ENCODE measurements around the gene TMEM178B. TPM values are rescaled to one million over a fixed set of nuclear protein-coding genes. Genes with fewer than 3 reads are reported as not detected.
"Not testable (repeated sequence)": the region's sequence is repeated elsewhere in the genome, so short reads cannot be mapped to it uniquely, and the experiment has no call there.

TMEM178B gene
- total RNA-seq, 3 donors from 2014 or later: 0.23 to 0.90 (median 0.37) TPM

DNA sequence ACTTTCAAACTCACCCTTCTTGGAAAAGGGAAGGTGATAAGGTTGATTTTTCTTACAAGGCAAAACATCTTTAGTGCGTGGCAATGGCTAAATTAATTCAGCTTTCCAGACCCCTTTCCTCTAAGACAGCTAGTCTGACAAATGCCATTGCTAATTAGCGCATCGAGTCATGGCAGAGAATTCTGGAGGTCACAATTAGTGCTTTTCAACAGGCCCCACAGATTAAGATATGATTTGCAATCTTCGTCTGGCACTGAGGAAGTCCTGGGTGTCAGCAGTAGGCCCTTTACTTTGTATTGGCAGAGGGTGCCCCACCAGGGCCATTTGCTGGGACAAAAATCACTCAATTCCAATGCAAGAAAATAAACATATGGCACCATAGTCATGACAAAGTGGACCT, 288.1 kb downstream of the TMEM178B start:
- Mint-ChIP-seq H3K9me3 (no peaks in the 10 kb centered on the region), H3K4me3 (no peak overlapping the region), H3K36me3 (ENCODE audit: insufficient read depth) (no peaks in the 10 kb centered on the region), H3K4me1 (ENCODE audit: low read depth) (no peaks in the 10 kb centered on the region), H3K27me3 (ENCODE audit: low read depth) (peaks cover 3% of the 10 kb centered on the region)
- ATAC-seq (no peak), DNase-seq (no peak)

DNA sequence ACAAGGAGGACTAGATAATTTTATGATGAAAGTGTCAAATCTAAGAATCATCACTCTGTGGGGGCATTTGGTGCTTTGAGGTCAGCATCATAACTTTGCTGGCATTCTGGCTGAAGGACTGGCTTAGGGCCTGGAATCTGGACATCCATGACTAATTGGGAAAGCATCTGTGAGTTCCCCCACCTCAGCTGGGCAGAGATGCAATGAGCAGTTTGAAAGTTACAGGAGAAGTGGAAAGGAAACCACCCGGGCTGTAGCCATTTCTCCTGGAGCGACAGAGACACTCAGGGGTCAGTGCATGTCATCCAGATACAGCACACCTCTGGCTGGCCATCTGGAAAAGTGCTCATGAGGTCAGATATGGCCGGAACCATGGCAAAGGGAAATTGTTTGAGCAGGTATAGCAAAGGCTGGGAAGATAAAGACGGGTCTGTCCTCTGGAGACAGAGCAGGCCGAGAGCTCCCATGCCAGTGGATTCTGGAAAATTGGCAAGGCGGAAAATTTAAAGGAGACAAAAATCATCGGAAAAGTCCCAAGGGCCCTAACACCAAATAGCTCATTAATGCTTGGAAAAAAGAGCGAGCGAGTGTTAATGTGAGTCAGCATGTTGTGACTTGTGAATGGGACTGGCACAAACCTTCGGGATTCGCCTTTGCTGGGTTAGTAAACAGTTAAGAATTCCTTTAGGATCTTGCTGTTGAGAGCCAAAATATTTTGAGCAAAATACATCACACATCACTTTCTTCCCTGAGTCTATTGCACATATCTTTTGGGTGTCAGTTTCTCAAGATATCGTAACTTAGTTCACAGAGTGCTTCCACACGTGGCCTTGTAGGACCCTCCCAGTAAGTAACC, 288.9 kb downstream of the TMEM178B start:
- Mint-ChIP-seq H3K36me3 (ENCODE audit: insufficient read depth) (no peaks in the 10 kb centered on the region), H3K9me3 (no peaks in the 10 kb centered on the region), H3K27me3 (ENCODE audit: low read depth) (no peaks in the 10 kb centered on the region), H3K4me1 (ENCODE audit: low read depth) (no peaks in the 10 kb centered on the region), H3K4me3 (no peak overlapping the region)
- DNase-seq (no peak), ATAC-seq (no peak)

DNA sequence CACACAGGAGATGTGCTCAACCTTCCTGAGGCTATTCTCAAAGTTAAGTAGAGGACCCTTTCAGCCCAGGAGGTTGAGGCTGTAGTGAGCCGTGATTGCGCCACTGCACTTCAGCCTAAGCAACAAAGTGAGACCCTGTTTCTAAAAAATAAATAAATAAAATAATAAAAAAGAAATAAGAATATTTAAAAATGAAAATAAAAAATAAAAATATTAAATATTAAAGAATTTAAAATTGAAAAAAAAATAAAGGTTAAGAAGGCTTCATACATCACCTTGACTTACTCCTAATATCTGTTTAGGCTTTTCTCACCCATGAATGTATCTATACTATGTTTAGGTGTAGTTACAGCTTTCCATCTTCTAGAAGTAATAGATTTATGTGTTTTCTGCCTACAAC, 289.9 kb downstream of the TMEM178B start:
- Mint-ChIP-seq H3K4me1 (ENCODE audit: low read depth) (no peaks in the 10 kb centered on the region), H3K4me3 (no peak overlapping the region), H3K9me3 (no peaks in the 10 kb centered on the region), H3K27me3 (ENCODE audit: low read depth) (no peaks in the 10 kb centered on the region), H3K36me3 (ENCODE audit: insufficient read depth) (no peaks in the 10 kb centered on the region)
- DNase-seq: no peak
- ATAC-seq: no peak

DNA sequence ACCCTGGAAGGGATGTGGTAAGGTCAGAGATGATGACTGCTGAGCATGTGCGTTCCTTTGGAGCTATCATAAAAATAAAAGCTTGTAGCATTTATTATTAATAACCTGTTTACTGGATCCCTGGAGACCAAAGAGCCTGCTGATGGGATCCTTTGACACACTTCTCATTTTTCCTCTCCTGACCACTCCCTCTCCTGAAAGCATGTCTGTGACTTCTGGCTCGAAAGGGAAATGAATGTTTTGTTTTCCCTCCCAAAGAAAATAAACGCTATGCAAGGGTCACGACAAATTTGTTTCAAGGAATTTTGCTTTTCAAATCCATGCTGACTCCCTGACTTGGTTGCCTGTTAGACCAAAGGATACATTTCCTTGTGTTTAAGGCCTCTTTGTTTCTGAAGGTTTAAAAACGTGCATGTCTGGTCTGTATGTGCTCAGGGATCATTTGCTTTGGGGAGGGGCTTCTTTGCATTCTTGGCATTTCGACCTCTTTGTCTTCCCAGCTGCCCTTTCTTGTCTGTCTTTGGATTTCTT, 292.3 kb downstream of the TMEM178B start:
- H3K36me3 Mint-ChIP-seq (ENCODE audit: insufficient read depth): no peaks in the 10 kb centered on the region
- H3K4me3 Mint-ChIP-seq: no peak overlapping the region
- H3K27me3 Mint-ChIP-seq (ENCODE audit: low read depth): no peaks in the 10 kb centered on the region
- ATAC-seq (no peak), DNase-seq (no peak)
- no peaks in the 10 kb centered on the region for H3K4me1 Mint-ChIP-seq (ENCODE audit: low read depth)
- H3K9me3 Mint-ChIP-seq: no peaks in the 10 kb centered on the region

DNA sequence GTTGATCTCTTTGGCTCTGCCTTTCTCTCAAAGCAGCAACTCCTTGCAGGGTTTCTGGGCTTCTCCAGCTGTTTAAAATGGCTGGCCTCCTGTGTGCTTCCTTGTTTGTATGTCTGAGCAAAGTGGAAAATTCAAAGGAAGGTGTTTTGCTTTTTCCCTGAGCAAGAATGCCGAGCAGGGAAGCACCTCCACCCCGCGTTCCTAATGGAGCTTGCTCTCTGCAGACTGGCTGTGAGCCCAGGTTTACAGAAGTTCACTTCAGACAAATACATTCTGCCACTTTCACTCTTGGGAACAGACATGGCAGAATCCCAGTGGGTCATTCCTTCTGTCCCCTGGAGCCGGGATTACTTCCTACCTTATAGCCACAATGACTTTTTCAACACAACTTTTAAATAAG, 295.6 kb downstream of the TMEM178B start:
- Mint-ChIP-seq H3K9me3 (no peaks in the 10 kb centered on the region), H3K4me3 (no peak overlapping the region), H3K4me1 (ENCODE audit: low read depth) (no peaks in the 10 kb centered on the region), H3K36me3 (ENCODE audit: insufficient read depth) (no peaks in the 10 kb centered on the region), H3K27me3 (ENCODE audit: low read depth) (peaks cover 2% of the 10 kb centered on the region)
- DNase-seq: no peak
- no peak for ATAC-seq

DNA sequence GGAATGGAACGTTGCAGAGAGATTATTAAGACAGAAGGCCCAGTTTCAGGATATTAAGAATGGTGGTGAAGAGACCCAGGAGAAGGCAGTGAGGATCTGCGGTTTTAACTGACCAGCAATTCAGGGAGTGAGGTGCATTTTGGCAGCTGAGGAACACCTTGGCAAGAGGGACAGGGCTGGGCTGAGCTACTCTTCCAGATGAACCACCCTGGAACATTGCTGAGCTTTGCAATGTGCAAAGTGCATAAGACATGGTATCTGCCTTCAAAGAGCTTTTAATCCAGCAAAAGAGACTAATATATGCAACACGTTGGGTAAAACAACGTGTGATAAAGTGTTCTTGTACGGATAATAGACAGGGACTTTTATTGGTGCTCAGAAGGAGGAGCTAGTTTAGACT, 296.3 kb downstream of the TMEM178B start:
- Mint-ChIP-seq H3K4me1 (ENCODE audit: low read depth) (no peaks in the 10 kb centered on the region), H3K27me3 (ENCODE audit: low read depth) (peaks cover 2% of the 10 kb centered on the region), H3K4me3 (no peak overlapping the region), H3K9me3 (no peaks in the 10 kb centered on the region), H3K36me3 (ENCODE audit: insufficient read depth) (no peaks in the 10 kb centered on the region)
- DNase-seq (no peak), ATAC-seq (no peak)

DNA sequence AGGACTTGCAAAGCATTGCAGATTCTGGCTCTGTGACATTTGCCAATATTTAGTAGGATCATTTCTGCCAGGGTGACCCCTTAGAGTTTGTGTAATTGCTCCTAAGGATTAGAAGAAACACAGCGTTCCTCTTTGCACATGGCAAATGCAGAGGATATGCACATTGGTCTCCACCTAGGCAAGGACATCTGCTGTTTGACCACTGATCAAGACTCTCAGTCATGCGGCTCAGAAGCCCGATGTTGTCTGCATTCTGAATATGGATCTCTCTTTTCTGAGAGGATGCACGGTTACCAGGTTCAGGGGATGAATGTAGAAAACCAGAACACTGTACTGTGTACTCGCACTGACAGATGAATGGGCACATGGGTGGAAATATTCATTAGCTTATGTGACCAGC, 296.8 kb downstream of the TMEM178B start:
- DNase-seq (no peak), ATAC-seq (no peak)
- Mint-ChIP-seq H3K4me1 (ENCODE audit: low read depth) (no peaks in the 10 kb centered on the region), H3K4me3 (no peak overlapping the region), H3K9me3 (no peaks in the 10 kb centered on the region), H3K36me3 (ENCODE audit: insufficient read depth) (no peaks in the 10 kb centered on the region), H3K27me3 (ENCODE audit: low read depth) (peaks cover 2% of the 10 kb centered on the region)

DNA sequence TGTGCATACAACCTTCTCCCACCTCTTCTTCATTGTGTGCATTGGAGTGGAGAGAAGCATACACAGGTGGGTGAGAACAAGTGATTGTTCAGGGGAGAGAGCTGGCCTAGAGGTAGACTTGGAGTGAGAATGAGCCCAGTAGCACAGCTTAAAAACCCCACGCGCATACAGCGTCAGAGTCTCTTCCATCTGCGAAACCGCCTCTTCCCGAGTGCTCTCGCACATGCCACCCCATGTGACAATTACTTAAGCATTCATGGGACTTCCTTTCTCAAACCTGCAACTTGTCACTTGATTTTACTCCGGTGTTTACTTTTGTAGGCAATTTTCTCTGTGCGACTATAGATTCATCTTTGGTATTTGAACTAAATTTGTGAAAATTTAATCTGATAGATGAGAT, 300.6 kb downstream of the TMEM178B start:
- H3K36me3 Mint-ChIP-seq (ENCODE audit: insufficient read depth): no peaks in the 10 kb centered on the region
- H3K4me3 Mint-ChIP-seq: no peak overlapping the region
- H3K9me3 Mint-ChIP-seq: no peaks in the 10 kb centered on the region
- no peaks in the 10 kb centered on the region for H3K4me1 Mint-ChIP-seq (ENCODE audit: low read depth)
- ATAC-seq (no peak), DNase-seq (no peak)
- peaks cover 2% of the 10 kb centered on the region for H3K27me3 Mint-ChIP-seq (ENCODE audit: low read depth)

DNA sequence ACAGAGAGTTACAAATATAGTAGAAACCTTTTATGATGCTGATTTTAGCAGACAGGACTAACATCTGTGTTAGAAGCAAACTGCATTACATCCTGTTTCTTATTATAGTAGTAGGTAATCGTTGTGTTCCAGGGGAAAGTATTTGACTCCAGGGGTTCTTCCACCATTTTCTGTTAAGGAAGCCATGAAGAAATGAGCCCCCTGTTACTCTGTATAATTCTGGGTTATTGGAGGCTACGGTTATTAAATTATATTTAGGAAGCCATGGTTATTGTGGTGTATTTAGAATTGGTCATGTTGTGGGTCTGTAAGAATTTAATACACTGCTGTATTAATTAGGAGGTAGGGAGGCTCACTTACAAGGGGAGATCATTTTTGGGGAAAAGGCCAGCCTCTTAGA, 301.6 kb downstream of the TMEM178B start:
- ATAC-seq (no peak), DNase-seq (no peak)
- Mint-ChIP-seq H3K4me1 (ENCODE audit: low read depth) (no peaks in the 10 kb centered on the region), H3K9me3 (no peaks in the 10 kb centered on the region), H3K4me3 (no peak overlapping the region), H3K27me3 (ENCODE audit: low read depth) (peaks cover 2% of the 10 kb centered on the region), H3K36me3 (ENCODE audit: insufficient read depth) (no peaks in the 10 kb centered on the region)

DNA sequence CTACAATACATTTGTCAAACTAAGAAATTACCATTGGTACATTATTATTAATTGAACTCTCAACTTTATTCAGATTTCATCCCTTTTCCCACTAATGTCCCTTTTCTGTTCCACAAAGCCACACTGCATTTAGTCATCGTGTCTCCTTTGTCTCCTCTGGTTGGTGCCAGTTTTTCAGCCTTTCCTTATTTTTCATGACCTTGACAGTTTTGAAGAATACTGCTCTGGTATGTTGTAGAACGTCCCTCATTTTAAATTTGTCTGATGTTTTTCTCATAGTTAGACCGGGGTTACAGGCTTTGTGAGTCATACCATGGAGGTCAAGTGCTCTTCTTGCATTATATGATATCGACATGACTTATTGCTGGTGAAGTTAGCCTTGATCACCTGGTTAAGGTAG, 304.0 kb downstream of the TMEM178B start:
- ATAC-seq (no peak), DNase-seq (no peak)
- no peaks in the 10 kb centered on the region for H3K4me1 Mint-ChIP-seq (ENCODE audit: low read depth)
- H3K27me3 Mint-ChIP-seq (ENCODE audit: low read depth): peaks cover 3% of the 10 kb centered on the region
- no peaks in the 10 kb centered on the region for H3K9me3 Mint-ChIP-seq
- no peak overlapping the region for H3K4me3 Mint-ChIP-seq
- no peaks in the 10 kb centered on the region for H3K36me3 Mint-ChIP-seq (ENCODE audit: insufficient read depth)

DNA sequence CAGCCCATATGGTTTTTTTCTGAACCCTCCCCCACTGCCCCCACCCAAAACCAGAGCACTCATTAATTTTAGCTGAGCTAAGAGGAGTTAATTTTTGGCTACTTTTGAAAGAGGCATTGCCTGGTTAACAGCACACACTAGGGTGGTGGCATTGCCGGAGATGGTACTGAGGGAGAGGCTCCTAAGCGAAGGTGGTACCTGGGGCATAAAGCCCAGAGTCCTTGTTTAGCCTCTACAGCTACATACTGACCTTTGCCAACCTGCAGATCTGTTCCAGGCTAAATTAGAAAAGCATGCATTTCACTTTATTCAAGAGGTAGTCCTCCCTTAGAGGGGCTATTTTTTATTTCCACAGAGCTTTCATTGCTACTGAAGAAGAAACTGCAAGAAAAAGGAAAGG, 304.5 kb downstream of the TMEM178B start:
- Mint-ChIP-seq H3K4me3 (no peak overlapping the region), H3K9me3 (no peaks in the 10 kb centered on the region)
- ATAC-seq: no peak

DNA sequence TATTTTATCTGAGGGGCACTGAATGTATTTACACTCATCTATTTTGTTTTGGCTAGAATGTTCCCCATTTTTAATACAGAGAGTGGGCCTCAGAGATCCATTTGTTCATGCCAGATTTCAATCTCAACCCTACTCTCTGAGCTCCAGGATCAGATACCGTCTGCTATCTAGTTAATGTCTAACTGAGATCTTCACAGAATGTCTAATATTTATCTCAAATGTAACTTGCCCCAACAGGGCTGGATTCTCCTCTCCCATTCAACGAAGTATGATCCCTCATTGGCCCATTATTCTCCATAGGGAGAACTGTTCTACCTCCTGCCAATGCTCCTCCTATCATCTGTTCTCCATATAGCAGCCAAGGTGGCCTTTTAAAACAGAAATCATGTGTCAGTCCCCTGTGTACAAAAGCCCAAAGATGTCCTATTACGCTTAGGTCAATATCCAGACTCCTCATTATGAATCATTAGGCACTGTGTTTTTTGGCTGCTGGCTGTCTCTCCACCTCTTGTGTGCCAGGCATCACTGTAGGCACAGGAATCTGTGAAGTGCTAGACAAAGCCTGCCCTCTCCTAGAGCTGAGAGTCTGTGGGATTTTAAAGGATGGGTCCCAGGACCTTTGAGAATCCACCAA, 308.0 kb downstream of the TMEM178B start:
- Mint-ChIP-seq H3K4me3 (no peak overlapping the region), H3K36me3 (ENCODE audit: insufficient read depth) (no peaks in the 10 kb centered on the region), H3K4me1 (ENCODE audit: low read depth) (no peaks in the 10 kb centered on the region), H3K27me3 (ENCODE audit: low read depth) (peaks cover 13% of the 10 kb centered on the region), H3K9me3 (no peaks in the 10 kb centered on the region)
- DNase-seq: no peak
- no peak for ATAC-seq

More for the DNA sequence above, 304.5 kb downstream of the TMEM178B start:
- Mint-ChIP-seq H3K27me3 (ENCODE audit: low read depth) (peaks cover 3% of the 10 kb centered on the region), H3K4me1 (ENCODE audit: low read depth) (no peaks in the 10 kb centered on the region), H3K36me3 (ENCODE audit: insufficient read depth) (no peaks in the 10 kb centered on the region)
- no peak for DNase-seq

DNA sequence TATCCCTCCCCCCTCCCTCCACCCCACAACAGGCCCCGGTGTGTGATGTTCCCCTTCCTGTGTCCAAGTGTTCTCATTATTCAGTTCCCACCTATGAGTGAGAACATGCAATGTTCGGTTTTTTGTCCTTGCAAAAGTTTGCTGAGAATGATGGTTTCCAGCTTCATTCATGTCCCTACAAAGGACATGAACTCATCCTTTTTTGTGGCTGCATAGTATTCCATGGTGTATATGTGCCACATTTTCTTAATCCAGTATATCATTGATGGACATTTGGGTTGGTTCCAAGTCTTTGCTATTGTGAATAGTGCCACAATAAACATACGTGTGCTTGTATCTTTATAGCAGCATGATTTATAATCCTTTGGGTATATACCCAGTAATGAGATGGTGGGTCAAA, 309.5 kb downstream of the TMEM178B start:
- ATAC-seq; DNase-seq; H3K4me1 Mint-ChIP-seq (ENCODE audit: low read depth); H3K36me3 Mint-ChIP-seq (ENCODE audit: insufficient read depth); H3K4me3 Mint-ChIP-seq; H3K9me3 Mint-ChIP-seq: not testable (repeated sequence)
- H3K27me3 Mint-ChIP-seq (ENCODE audit: low read depth): peaks cover 15% of the 10 kb centered on the region

DNA sequence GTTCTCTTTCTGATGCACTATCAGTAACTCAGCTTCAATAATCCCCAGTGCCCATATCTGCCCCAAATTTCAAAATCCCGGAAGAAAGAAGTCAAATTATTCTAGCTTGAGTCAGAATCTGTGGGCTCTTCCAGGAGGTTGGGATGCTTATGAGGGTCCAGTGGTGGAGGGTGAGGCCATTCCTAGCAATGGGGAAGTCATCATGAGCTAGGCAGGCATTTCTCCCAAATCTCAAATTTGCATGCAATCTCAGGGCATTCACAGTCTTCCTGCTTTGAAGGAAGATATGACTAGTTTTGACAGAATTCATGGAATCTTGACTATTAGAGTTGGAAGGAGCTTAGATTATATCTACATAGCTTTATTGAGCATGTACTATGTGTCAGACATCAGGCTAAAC, 313.0 kb downstream of the TMEM178B start:
- no peaks in the 10 kb centered on the region for H3K36me3 Mint-ChIP-seq (ENCODE audit: insufficient read depth)
- no peak overlapping the region for H3K4me3 Mint-ChIP-seq
- H3K9me3 Mint-ChIP-seq: no peaks in the 10 kb centered on the region
- H3K4me1 Mint-ChIP-seq (ENCODE audit: low read depth): no peaks in the 10 kb centered on the region
- DNase-seq (no peak), ATAC-seq (no peak)
- peaks cover 16% of the 10 kb centered on the region for H3K27me3 Mint-ChIP-seq (ENCODE audit: low read depth)

All from activated T-cell treated with anti-CD3 and anti-CD28 coated beads, Interleukin-2, amount 50 U/mL, for 4 hours (primary cell).